ENCODE measurements around the gene DIS3L2. TPM values are rescaled to one million over a fixed set of nuclear protein-coding genes. Genes with fewer than 3 reads are reported as not detected.

Gene DIS3L2
- total and polyA plus RNA-seq, 2 of the 8 experiments (the other 6 are each of a cell fraction or from before 2014, with no cell fraction given), result 11.5 to 21.6 TPM

DNA sequence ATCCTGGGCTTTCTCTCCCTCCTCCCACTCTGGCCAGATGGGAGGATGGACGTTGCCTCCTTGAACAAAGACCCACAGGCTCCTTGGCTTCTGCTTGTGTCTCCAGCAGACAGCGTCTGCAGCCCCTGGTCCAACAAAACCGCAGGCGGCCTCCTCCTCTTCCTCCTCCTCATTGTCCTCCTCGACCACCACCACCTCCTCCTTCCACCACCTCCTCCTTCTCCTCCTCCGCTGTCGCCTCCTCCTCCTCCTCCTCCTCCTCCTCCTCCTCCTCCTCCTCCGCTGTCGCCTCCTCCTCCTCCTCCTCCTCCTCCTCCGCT is 371.4 kb downstream of the DIS3L2 start:
- Histone ChIP-seq H3K9ac (replicated peaks in 1 of 4; ENCODE audit: extremely low read depth in 1 of 4, low read depth in 3 of 4, low read length in 3 of 4) (no peak overlapping the region), H3K4me2 (ENCODE audit: insufficient read depth in 1 of 2, low read depth in 2 of 2, low read length in 2 of 2) (no peak overlapping the region), H3K4ac (replicated peaks; ENCODE audit: insufficient read length, low read depth, low read length) (no peak overlapping the region), H2BK15ac (ENCODE audit: low read length) (0 out of 2 replicates have a peak overlapping the region, but pooled peaks have one; percentile 72), H3K9me3 (ENCODE audit: insufficient read depth in 2 of 2, low read depth in 1 of 2, low read length in 1 of 2) (no peaks in the 10 kb centered on the region), H3K27me3 (replicated peaks in 1 of 4; ENCODE audit: control insufficient read depth in 3 of 4, extremely low read depth in 1 of 4, insufficient read depth in 3 of 4, low read length in 3 of 4) (no peaks in the 10 kb centered on the region), H3K4me3 (ENCODE audit: extremely low read depth in 1 of 4, insufficient read depth in 2 of 4, low read depth in 3 of 4, low read length in 4 of 4) (no peak overlapping the region), H3K18ac (ENCODE audit: extremely low read depth, low read length) (no peak overlapping the region), H3K14ac (ENCODE audit: insufficient read length) (no peak overlapping the region), H2BK5ac (ENCODE audit: low read depth, low read length) (no peak overlapping the region), H3K23me2 (ENCODE audit: low read depth, low read length) (no peaks in the 10 kb centered on the region), H2AK5ac (ENCODE audit: low read depth, low read length) (no peak overlapping the region), H3K27ac (ENCODE audit: low read depth, low read length) (no peak overlapping the region), H2AFZ (ENCODE audit: low read length) (no peak overlapping the region), H3K4me1 (replicated peaks in 1 of 4; ENCODE audit: control insufficient read depth in 3 of 4, insufficient read depth in 4 of 4, low read length in 3 of 4) (peaks cover 0 to 9% (median 7%) of the 10 kb centered on the region in 4 experiments; a peak in 4 of 7 replicates), H2BK12ac (ENCODE audit: low read depth, low read length) (0 out of 2 replicates have a peak overlapping the region, but pooled peaks have one; percentile 17), H4K8ac (ENCODE audit: extremely low read depth, insufficient read depth, low read length) (peak overlapping the region; percentile 25; the same call in 1 of the 2 replicates), H4K91ac (replicated peaks; ENCODE audit: insufficient read length, low read length) (no peak overlapping the region), H3K36me3 (ENCODE audit: control insufficient read depth in 2 of 4, insufficient read depth in 4 of 4, low read length in 3 of 4) (no peaks in the 10 kb centered on the region), H2BK120ac (replicated peaks; ENCODE audit: low read depth, low read length) (no peak overlapping the region), H4K5ac (ENCODE audit: insufficient read length, low read depth, low read length) (no peak overlapping the region), H3K23ac (ENCODE audit: insufficient read length) (no peak overlapping the region), H3K56ac (replicated peaks; ENCODE audit: insufficient read length, low read depth, low read length) (no peak overlapping the region), H4K20me1 (replicated peaks in 1 of 2; ENCODE audit: control insufficient read depth in 1 of 2, insufficient read depth in 2 of 2, low read length in 2 of 2) (no peaks in the 10 kb centered on the region), H3K79me1 (ENCODE audit: low read depth, low read length) (no peaks in the 10 kb centered on the region), H2BK20ac (ENCODE audit: low read length) (no peak overlapping the region), H3K79me2 (ENCODE audit: control insufficient read depth in 1 of 2, insufficient read depth in 2 of 2, low read length in 2 of 2) (no peaks in the 10 kb centered on the region)
- DNase-seq (ENCODE audit: low read depth in 1 of 2, low spot score in 2 of 2), result no peak
- POLR2A ChIA-PET (ENCODE audit: partially characterized antibody), result no interaction called here
- 90% methylated on average over 2 of the region's 10 CpGs; no CpG with 5 or more reads in 1 of the 2 experiments for WGBS, 2 experiments (ENCODE audit: extremely low coverage in 1 of 2, insufficient coverage in 1 of 2, insufficient read length in 1 of 2, insufficient replicate concordance in 2 of 2, low coverage in 1 of 2, low lambda C conversion rate in 2 of 2, missing lambda C conversion rate in 1 of 2)
- CTCF ChIA-PET (ENCODE audit: partially characterized antibody), result interaction anchor here (0.6 to 5.5 kb wide), 7 partner anchors 11 to 479 kb away, joined by 3 to 92 read pairs (median 3); no protein-coding TSS in a partner anchor
- no peak for FAIRE-seq
- TF ChIP-seq JUND (IDR thresholded peaks at IDR 0.05; ENCODE audit: low read length) (no peak), BACH1 (IDR thresholded peaks at IDR 0.05; ENCODE audit: low read length) (no peak), PHF8 (conservative IDR thresholded peaks at IDR 0.05; ENCODE audit: low read depth, low read length) (no peak), NRF1 (IDR thresholded peaks at IDR 0.05; ENCODE audit: low read depth, low read length) (no peak), GTF2F1 (IDR thresholded peaks at IDR 0.05; ENCODE audit: borderline replicate concordance, low read depth, low read length) (no peak), MAFK (IDR thresholded peaks at IDR 0.05; ENCODE audit: low read depth, low read length) (no peak), HDAC2 (IDR thresholded peaks at IDR 0.05; ENCODE audit: borderline replicate concordance in 1 of 2, low read depth in 2 of 2, low read length in 2 of 2) (no peak), TBP (IDR thresholded peaks at IDR 0.05; ENCODE audit: low read depth, low read length) (no peak), EP300 (IDR thresholded peaks at IDR 0.05; ENCODE audit: borderline replicate concordance in 1 of 2, low read depth in 2 of 2, low read length in 2 of 2) (no peak)

All from H1 (cell line).